ENCODE data around the gene PANX2. TPM values are rescaled to one million over a fixed set of nuclear protein-coding genes. Genes with fewer than 3 reads are reported as not detected.

Gene PANX2
- total and polyA plus RNA-seq, 2 of the 13 experiments (the other 11 are each of a cell fraction or from before 2014, with no cell fraction given): 0.15 to 1.1 TPM

GRCh38 chr22:50202130-50202666 lies 31.7 kb downstream of the PANX2 start (continued):
- TF ChIP-seq ZNF800 (CRISPR knock-in tag; IDR thresholded peaks at IDR 0.05): peak; percentile 51; the same call in 1 of the 2 replicates
- TF ChIP-seq ZNF44 (CRISPR knock-in tag; IDR thresholded peaks at IDR 0.05): no peak
- TF ChIP-seq ZNF558 (CRISPR knock-in tag; IDR thresholded peaks at IDR 0.05; ENCODE audit: borderline replicate concordance): no peak

GRCh38 chr22:50203288-50203687 lies 32.8 kb downstream of the PANX2 start:
- Histone ChIP-seq H4K20me1 (ENCODE audit: insufficient read depth, low read length) (peaks cover 11% of the 10 kb centered on the region), H3K4me2 (ENCODE audit: low read depth, low read length) (no peak overlapping the region), H3K27ac (ENCODE audit: extremely low read length, insufficient read depth, low read length) (no peak overlapping the region), H2AFZ (ENCODE audit: low read length) (no peak overlapping the region), H3K4me1 (ENCODE audit: insufficient read depth, low read length) (peaks cover 45% of the 10 kb centered on the region), H3K4me3 (replicated peaks in 1 of 3; ENCODE audit: insufficient read depth in 1 of 3, low read depth in 2 of 3, low read length in 3 of 3) (no peak overlapping the region), H3K36me3 (replicated peaks in 1 of 2; ENCODE audit: control insufficient read depth in 1 of 2, insufficient read depth in 2 of 2, low read length in 2 of 2) (peaks cover 0 to 15% of the 10 kb centered on the region in 2 experiments; a peak in 3 of 5 replicates), H3K9me3 (ENCODE audit: low read length) (no peaks in the 10 kb centered on the region), H3K27me3 (ENCODE audit: control insufficient read depth in 1 of 2, insufficient read depth in 2 of 2, low read length in 2 of 2) (no peaks in the 10 kb centered on the region), H3K79me2 (ENCODE audit: insufficient read depth, low read length) (peaks cover 14% of the 10 kb centered on the region), H3K9ac (ENCODE audit: insufficient read depth, low read depth, low read length) (no peak overlapping the region)
- POLR2A ChIA-PET: no interaction called here
- DNase-seq (ENCODE audit: low spot score) (no peak), ATAC-seq (no peak), FAIRE-seq (no peak)
- BruUV-seq (replicated peaks): no TSS peak
- CTCF ChIA-PET (ENCODE audit: low intra/inter-chr PET ratio, low total read pairs): no interaction called here
- 92% methylated on average over 1 of the region's 1 CpG for WGBS (ENCODE audit: low lambda C conversion rate)
- intact Hi-C loops (cut with micrococcal nuclease; ENCODE audit: unreplicated experiment): no loop called here
- in situ Hi-C loops (cut with HindIII; ENCODE audit: extremely low pct_ligation_motif_present, low pct_unique_long_range_greater_than_20kb): no loop called here
- TF ChIP-seq JUNB (CRISPR knock-in tag; IDR thresholded peaks at IDR 0.05; ENCODE audit: borderline replicate concordance) (no peak), MAFK (conservative IDR thresholded peaks at IDR 0.05 in 1 of 2, IDR thresholded peaks at IDR 0.05 in 1 of 2; ENCODE audit: low read length in 2 of 2) (peak; percentile 76), MAFF (IDR thresholded peaks at IDR 0.05; ENCODE audit: low read depth, low read length) (peak; percentile 52)

All from HepG2 (cell line).